Caco-2 (cell line): Measurements from ENCODE around the gene PRND. TPM values are rescaled to one million over a fixed set of nuclear protein-coding genes. Genes with fewer than 3 reads are reported as not detected.

ENCODE experiments used
- BruUV-seq: library from RNA; stranded (reverse); fragments of 400-500 nt; replicated peaks from 2 replicates; lab custom pipeline; 2021; lab: Mats Ljungman, UMichigan
- CTCF ChIA-PET: fragments of 300-600 bp; sonication (Branson Sonifier 250); formaldehyde crosslinking; loops from one replicate; lab custom pipeline; 2022; ENCODE audit warnings: antibody characterized with exemption; lab: Charles Lee
- POLR2A ChIA-PET: fragments of 300-600 bp; sonication (Branson Sonifier 250); formaldehyde crosslinking; loops from one replicate; lab custom pipeline; 2022; ENCODE audit warnings: antibody characterized with exemption; lab: Charles Lee
- DNase-seq, 2 experiments: peaks; one replicate each; pipeline versions ENCODE4 v3.0.0 to v3.0.0-alpha.2; 2020 to 2022
- H3K27me3 ChIP-seq: replicated peaks from 2 replicates; pipeline ENCODE4 v1.6.0; 2011; ENCODE audit warnings: low read length; ENCODE audit not compliant: control insufficient read depth, insufficient read depth
- H3K36me3 ChIP-seq: 2 replicates; pipeline ENCODE4 v1.5.1; 2011; ENCODE audit warnings: low read length; ENCODE audit not compliant: control insufficient read depth, insufficient read depth
- H3K4me1 ChIP-seq: fragments of 250-450 bp; sonication (Bioruptor Pico); 2 replicates; pipeline ENCODE4 v1.5.1; 2020; ENCODE audit warnings: mild to moderate bottlenecking
- H3K4me3 ChIP-seq: 2 replicates; pipeline ENCODE4 v1.5.1; 2011; ENCODE audit warnings: low read depth, mild to moderate bottlenecking, control low read depth, low read length
- H3K9me3 ChIP-seq: fragments of 250-450 bp; sonication (Bioruptor Pico); 2 replicates; pipeline ENCODE4 v1.5.1; 2020; ENCODE audit warnings: mild to moderate bottlenecking, moderate library complexity
- H3K27ac Mint-ChIP-seq: one replicate; pipeline ENCODE4 v1.8.0; 2022; ENCODE audit warnings: mixed read lengths; ENCODE audit not compliant: unreplicated experiment
- H3K27me3 Mint-ChIP-seq: one replicate; pipeline ENCODE4 v1.8.0; 2022; ENCODE audit warnings: mixed read lengths; ENCODE audit not compliant: insufficient read depth, unreplicated experiment
- H3K36me3 Mint-ChIP-seq: one replicate; pipeline ENCODE4 v1.8.0; 2022; ENCODE audit warnings: mild to moderate bottlenecking, mixed read lengths; ENCODE audit not compliant: insufficient read depth, unreplicated experiment
- H3K4me1 Mint-ChIP-seq: one replicate; pipeline ENCODE4 v1.8.0; 2022; ENCODE audit warnings: low read depth, mixed read lengths; ENCODE audit not compliant: unreplicated experiment
- H3K4me3 Mint-ChIP-seq: one replicate; pipeline ENCODE4 v1.8.0; 2022; ENCODE audit warnings: mild to moderate bottlenecking, moderate library complexity, mixed read lengths; ENCODE audit not compliant: unreplicated experiment
- H3K9me3 Mint-ChIP-seq: one replicate; pipeline ENCODE4 v1.8.0; 2022; ENCODE audit warnings: mixed read lengths; ENCODE audit not compliant: unreplicated experiment
- intact Hi-C: fragments of 100-400 bp; cut with micrococcal nuclease; formaldehyde crosslinking; loops from one replicate; pipeline ENCODE4 v1.10.0; 2022; ENCODE audit not compliant: unreplicated experiment
- total RNA-seq: library from RNA; stranded (reverse); gene quantifications from 2 replicates; pipeline ENCODE4 v1.2.3, GENCODE V29; 2022
- TF ChIP-seq, protein P1 (sequence below), 2 experiments: fragments of 200-600 bp in 1 of 2; IDR thresholded peaks; 1 replicate in 1 of 2; 2 replicates in 1 of 2; pipeline versions ENCODE4 v1.5.1 to v1.8.0; 2011 to 2022; ENCODE audit warnings: antibody characterized with exemption in 1 of 2, control low read depth in 1 of 2, inconsistent platforms in 1 of 2, low read depth in 1 of 2, low read length in 1 of 2, mild to moderate bottlenecking in 1 of 2, moderate library complexity in 1 of 2; ENCODE audit not compliant: insufficient read depth in 1 of 2, severe bottlenecking in 1 of 2, unreplicated experiment in 1 of 2

The PRND gene
- total RNA-seq, 1 experiment from 2014 or later = not detected

DNA sequence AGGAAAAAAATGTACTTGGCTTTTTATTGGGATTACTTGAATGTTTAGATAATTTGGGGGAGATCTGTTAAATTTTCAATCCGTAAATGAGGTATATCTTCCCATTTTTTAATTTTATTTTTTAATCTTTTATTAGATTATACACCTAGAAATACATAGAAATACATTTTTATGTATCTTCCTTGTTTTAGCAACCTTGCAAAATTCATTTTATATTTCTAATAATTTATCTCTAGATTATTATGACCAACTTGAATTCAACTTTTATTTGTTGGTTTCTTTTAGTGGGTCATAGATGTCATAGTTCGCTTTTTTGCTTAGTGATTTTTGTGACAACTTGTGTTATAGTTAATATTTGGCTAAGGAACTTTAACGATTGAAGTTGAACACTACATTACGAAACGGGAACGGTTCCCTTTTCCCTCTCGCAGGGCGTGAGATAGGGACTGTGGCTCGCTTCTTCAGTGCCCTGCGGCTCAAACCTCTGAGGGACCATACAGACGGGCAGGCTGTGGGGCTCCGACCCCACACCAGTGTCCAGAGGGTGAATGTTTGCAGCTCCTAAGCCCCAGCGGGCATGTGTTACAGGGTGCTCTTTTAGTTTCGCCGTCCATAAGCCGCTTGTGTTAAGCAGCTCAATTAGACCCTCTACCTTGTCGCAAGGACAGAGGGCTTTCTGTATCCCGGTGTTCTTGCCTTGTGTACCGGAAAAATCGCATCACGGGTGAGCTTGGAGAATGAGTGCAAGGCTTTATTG, 53.8 kb downstream of the PRND start:
- H3K27me3 ChIP-seq = no peaks in the 10 kb centered on the region
- no peak overlapping the region for H3K4me3 ChIP-seq
- no TSS peak for BruUV-seq
- H3K27me3 Mint-ChIP-seq = no peaks in the 10 kb centered on the region
- no peak for DNase-seq
- H3K4me1 ChIP-seq = no peaks in the 10 kb centered on the region
- peaks cover 21% of the 10 kb centered on the region for H3K9me3 ChIP-seq
- no peak overlapping the region for H3K4me3 Mint-ChIP-seq
- POLR2A ChIA-PET = no interaction called here
- intact Hi-C loops = no loop called here
- peaks cover 29% of the 10 kb centered on the region for H3K9me3 Mint-ChIP-seq
- H3K4me1 Mint-ChIP-seq = no peaks in the 10 kb centered on the region
- no peaks in the 10 kb centered on the region for H3K36me3 ChIP-seq
- CTCF ChIA-PET = no interaction called here
- no peak overlapping the region for H3K27ac Mint-ChIP-seq
- TF ChIP-seq, protein P1, sequence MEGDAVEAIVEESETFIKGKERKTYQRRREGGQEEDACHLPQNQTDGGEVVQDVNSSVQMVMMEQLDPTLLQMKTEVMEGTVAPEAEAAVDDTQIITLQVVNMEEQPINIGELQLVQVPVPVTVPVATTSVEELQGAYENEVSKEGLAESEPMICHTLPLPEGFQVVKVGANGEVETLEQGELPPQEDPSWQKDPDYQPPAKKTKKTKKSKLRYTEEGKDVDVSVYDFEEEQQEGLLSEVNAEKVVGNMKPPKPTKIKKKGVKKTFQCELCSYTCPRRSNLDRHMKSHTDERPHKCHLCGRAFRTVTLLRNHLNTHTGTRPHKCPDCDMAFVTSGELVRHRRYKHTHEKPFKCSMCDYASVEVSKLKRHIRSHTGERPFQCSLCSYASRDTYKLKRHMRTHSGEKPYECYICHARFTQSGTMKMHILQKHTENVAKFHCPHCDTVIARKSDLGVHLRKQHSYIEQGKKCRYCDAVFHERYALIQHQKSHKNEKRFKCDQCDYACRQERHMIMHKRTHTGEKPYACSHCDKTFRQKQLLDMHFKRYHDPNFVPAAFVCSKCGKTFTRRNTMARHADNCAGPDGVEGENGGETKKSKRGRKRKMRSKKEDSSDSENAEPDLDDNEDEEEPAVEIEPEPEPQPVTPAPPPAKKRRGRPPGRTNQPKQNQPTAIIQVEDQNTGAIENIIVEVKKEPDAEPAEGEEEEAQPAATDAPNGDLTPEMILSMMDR (IDR thresholded peaks at IDR 0.05; ENCODE audit: insufficient read depth in 1 of 2, low read depth in 1 of 2, low read length in 1 of 2, severe bottlenecking in 1 of 2, unreplicated experiment in 1 of 2) = no peak
- H3K36me3 Mint-ChIP-seq = peaks cover 6% of the 10 kb centered on the region

DNA sequence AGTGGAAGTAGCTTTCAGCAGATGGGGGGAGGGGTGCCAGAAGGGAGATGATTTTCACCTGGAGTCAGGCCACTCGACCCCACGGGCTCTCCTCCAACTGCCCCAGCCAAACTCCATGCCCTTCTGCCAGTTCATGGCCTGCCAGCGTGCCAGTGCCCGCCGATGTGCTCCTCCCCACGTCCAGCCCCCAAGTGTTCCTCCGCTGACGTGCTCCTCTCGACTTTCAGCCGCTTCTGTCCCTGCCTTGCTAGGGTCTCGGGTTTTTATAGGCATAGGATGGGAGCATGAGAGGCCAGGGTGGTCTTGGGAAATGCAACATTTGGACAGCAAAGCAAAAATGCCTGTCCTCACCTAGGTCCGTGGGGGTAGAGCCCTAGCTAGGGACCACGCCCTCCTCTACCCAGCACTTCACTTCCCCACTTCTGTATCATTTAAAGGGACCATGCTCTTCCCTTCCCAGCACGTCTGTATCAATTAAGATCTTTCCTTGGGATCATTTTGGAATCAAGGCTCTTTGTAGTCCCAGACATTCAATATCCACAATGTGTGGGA, 54.4 kb downstream of the PRND start:
- no peaks in the 10 kb centered on the region for H3K27me3 Mint-ChIP-seq
- no peak for DNase-seq
- CTCF ChIA-PET = no interaction called here
- TF ChIP-seq, protein P1 (IDR thresholded peaks at IDR 0.05; ENCODE audit: insufficient read depth in 1 of 2, low read depth in 1 of 2, low read length in 1 of 2, severe bottlenecking in 1 of 2, unreplicated experiment in 1 of 2) = no peak
- peaks cover 6% of the 10 kb centered on the region for H3K36me3 Mint-ChIP-seq
- H3K4me3 Mint-ChIP-seq = no peak overlapping the region
- no peaks in the 10 kb centered on the region for H3K27me3 ChIP-seq
- POLR2A ChIA-PET = no interaction called here
- H3K9me3 Mint-ChIP-seq = peaks cover 22% of the 10 kb centered on the region
- no peak overlapping the region for H3K27ac Mint-ChIP-seq
- H3K4me1 ChIP-seq = no peaks in the 10 kb centered on the region
- H3K36me3 ChIP-seq = no peaks in the 10 kb centered on the region
- intact Hi-C loops = no loop called here
- no peak overlapping the region for H3K4me3 ChIP-seq
- BruUV-seq = no TSS peak
- H3K4me1 Mint-ChIP-seq = no peaks in the 10 kb centered on the region
- peaks cover 19% of the 10 kb centered on the region for H3K9me3 ChIP-seq

Other genes starting within 250 kb of the PRND start
- 28.0 and 28.5 TPM in 2 replicates for gene PRNP, start 35.5 kb upstream of the PRND start, total RNA-seq
- gene RASSF2, start 101.7 kb downstream of the PRND start, total RNA-seq = 3.4 and 3.5 TPM in 2 replicates